Stimulated activated CD8-positive, alpha-beta memory T cell treated with anti-CD3 and anti-CD28 coated beads, Interleukin-2, amount 100 ng/mL, for 1 hour (primary cell): Measurements from ENCODE around the gene CALHM1.
"Not testable (repeated sequence)": the region's sequence is repeated elsewhere in the genome, so short reads cannot be mapped to it uniquely, and the experiment has no call there.

Experiments used
- DNase-seq, 2 donors: peaks; one replicate each; pipeline ENCODE4 v3.0.0-alpha.2; 2020; ENCODE audit warnings: low read depth in 2 of 2

Gene CALHM1

GRCh38 chr10:103429647-103430046 is 29.1 kb downstream of the CALHM1 start:
- DNase-seq, result no peak

DNA sequence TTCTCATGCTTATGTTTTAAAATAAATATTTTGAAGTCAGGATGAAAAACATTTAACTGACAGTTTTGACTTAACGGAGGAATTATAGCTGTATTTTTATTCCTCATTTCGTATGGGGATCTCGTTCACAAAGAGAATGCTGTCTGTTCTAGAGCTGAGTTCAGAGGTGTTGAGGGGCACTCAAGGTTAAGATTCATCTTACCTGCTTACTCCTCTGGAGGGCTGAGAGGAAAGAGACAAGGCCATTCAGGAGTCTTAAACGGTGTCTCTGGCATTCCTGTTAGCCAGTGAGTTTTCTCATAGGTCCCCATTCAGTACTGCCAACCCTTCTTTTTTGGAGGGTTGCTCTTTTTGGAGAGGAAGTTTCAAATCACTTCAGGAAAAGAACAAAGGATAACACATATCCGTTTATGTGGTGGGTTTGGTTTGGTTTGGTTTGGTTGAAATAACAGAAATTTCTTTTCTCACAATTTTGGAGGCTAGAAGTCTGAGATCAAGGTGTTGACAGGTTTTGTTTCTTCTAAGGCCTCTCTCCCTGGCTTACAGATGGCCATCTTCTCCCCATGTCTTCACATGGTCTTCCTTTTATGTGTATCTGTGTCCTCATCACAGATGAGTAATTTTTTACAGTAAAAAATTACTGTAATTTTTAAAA is 29.6 kb downstream of the CALHM1 start:
- no peak for DNase-seq

DNA sequence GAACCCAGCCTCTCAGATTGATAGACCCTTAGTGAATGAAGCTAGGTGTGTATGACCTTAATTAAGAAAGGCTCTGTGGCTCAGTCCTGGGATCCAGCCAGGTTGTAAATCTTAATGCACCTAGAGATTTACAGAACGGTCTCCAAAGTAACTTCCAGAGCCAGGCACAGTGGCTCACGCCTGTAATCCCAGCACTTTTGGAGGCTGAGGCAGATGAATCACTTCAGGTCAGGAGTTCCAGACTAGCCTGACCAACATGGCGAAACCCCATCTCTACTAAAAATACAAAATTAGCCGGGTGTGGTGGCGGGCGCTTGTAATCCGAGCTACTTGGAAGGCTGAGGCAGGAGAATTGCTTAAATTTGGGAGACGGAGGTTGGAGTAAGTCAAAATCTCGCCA is 30.8 kb downstream of the CALHM1 start:
- no peak for DNase-seq

GRCh38 chr10:103423748-103424147 is 35.0 kb downstream of the CALHM1 start:
- no peak for DNase-seq

DNA sequence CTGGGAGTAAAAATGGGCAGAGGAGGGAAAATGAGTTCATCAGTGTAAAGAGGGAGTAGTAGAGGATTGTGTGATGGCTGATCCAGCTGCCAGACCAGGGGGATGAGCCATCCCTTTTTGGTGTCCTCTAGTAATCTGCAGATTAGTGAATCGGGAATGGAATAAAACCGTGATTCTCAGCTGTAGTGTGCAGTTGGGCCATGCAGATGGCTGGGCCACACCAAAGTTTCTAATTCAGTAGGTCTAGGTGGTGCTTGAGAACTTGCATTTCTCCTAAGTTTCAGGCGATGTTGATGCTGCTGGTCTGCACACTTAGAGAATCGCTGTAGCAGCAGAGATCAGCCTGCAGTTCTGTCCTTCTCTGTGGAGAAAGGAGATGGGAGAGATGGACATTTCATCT is 39.6 kb downstream of the CALHM1 start:
- DNase-seq, result no peak

- no peak for DNase-seq
Measured at GRCh38 chr10:103417601-103418000, 41.1 kb downstream of the CALHM1 start.

GRCh38 chr10:103417148-103417469 is 41.6 kb downstream of the CALHM1 start:
- DNase-seq, result not testable (repeated sequence)

GRCh38 chr10:103416436-103417147 is 42.1 kb downstream of the CALHM1 start:
- DNase-seq, result peak; percentile 39 to 45

DNA sequence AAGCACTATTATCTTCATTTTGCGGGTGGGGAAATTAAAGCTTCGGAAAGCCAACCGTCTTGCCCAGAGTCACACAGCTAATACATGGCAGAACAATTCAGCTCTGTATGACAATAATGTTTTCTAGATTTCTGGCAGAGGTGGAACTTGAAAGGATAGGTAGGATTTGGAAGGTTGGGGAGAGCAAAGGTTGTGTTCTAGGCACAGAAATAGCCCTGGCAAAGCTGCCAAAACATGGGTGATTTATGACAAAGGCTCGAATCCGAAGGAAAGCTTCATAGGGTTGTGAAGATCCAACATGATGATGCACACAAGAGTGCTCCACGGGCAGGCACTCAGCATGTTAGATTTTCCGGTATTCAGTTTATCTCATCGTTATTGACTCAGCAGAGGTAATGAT is 43.1 kb downstream of the CALHM1 start:
- DNase-seq, result no peak

DNA sequence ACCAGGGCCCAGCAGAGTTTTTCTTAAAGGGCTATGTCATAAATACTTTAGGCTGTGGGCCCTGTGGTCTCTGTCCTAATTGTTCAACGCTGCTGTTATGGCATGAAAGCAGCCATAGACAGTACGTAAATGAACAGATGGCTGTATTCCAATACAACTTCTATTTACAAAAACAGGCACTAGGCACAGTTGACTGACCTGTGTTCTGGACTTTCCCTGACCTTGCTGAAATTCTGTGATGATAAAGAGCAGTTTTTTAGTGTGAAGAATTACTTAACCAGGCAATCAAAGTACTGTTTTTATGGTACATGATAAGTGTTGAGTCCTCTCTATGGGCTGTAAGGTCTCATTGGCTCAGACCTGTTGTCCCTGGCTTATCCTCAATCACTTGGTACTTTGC is 45.1 kb downstream of the CALHM1 start:
- DNase-seq, result no peak
